MM.1S (cell line): ENCODE measurements around the gene AMELX.

Experiments used
- DNase-seq: peaks from one replicate; pipeline ENCODE4 v3.0.0-alpha.2; 2015
- H2AFZ ChIP-seq: fragments of 300-600 bp; sonication (generic); 2 replicates; pipeline ENCODE4 v1.6.0; 2016; ENCODE audit warnings: antibody characterized with exemption, low read length
- H3F3A ChIP-seq: fragments of 300-600 bp; sonication (generic); 2 replicates; pipeline ENCODE4 v1.6.1; 2016; ENCODE audit warnings: mild to moderate bottlenecking, antibody characterized with exemption, low read length, moderate library complexity, mixed read lengths; ENCODE audit not compliant: insufficient read depth
- H3K27ac ChIP-seq: fragments of 300-600 bp; sonication (generic); 2 replicates; pipeline ENCODE4 v1.5.1; 2016; ENCODE audit warnings: mild to moderate bottlenecking, low read length
- H3K27me3 ChIP-seq: fragments of 300-600 bp; sonication (generic); replicated peaks from 2 replicates; pipeline ENCODE4 v1.6.0; 2016; ENCODE audit warnings: low read length; ENCODE audit not compliant: insufficient read depth
- H3K36me3 ChIP-seq: fragments of 300-600 bp; sonication (generic); replicated peaks from 2 replicates; pipeline ENCODE4 v1.6.1; 2016; ENCODE audit warnings: mild to moderate bottlenecking, low read length, mixed read lengths; ENCODE audit not compliant: insufficient read depth
- H3K4me1 ChIP-seq: fragments of 300-600 bp; sonication (generic); 2 replicates; pipeline ENCODE4 v1.6.1; 2016; ENCODE audit warnings: low read length, mixed read lengths
- H3K4me2 ChIP-seq: fragments of 300-600 bp; sonication (generic); 2 replicates; pipeline ENCODE4 v1.6.0; 2016; ENCODE audit warnings: low read depth, low read length
- H3K4me3 ChIP-seq: fragments of 300-600 bp; sonication (generic); 2 replicates; pipeline ENCODE4 v1.5.1; 2016; ENCODE audit warnings: low read length, mixed read lengths
- H3K79me2 ChIP-seq: fragments of 300-600 bp; sonication (generic); 2 replicates; pipeline ENCODE4 v1.6.1; 2016; ENCODE audit warnings: mixed run types, low read length, mixed read lengths
- H3K9ac ChIP-seq: fragments of 300-600 bp; sonication (generic); 2 replicates; pipeline ENCODE4 v1.6.1; 2016; ENCODE audit warnings: low read length, mixed read lengths
- H3K9me2 ChIP-seq: fragments of 300-600 bp; sonication (generic); replicated peaks from 2 replicates; pipeline ENCODE4 v1.6.1; 2016; ENCODE audit warnings: mild to moderate bottlenecking, low read length, mixed read lengths; ENCODE audit not compliant: insufficient read depth
- H3K9me3 ChIP-seq: fragments of 300-600 bp; sonication (generic); replicated peaks from 2 replicates; pipeline ENCODE4 v1.6.1; 2016; ENCODE audit warnings: mild to moderate bottlenecking, low read length, mixed read lengths; ENCODE audit not compliant: insufficient read depth
- H4K20me1 ChIP-seq: fragments of 300-600 bp; sonication (generic); 2 replicates; pipeline ENCODE4 v1.6.1; 2016; ENCODE audit warnings: mild to moderate bottlenecking, low read length, moderate library complexity, mixed read lengths; ENCODE audit not compliant: insufficient read depth
- EZH2 ChIP-seq: fragments of 300-600 bp; sonication (generic); optimal IDR thresholded peaks from 2 replicates; pipeline ENCODE3; 2017; ENCODE audit warnings: low read depth, mild to moderate bottlenecking, antibody characterized with exemption, low read length, mixed read lengths
- EZH2phosphoT487 ChIP-seq: fragments of 300-600 bp; sonication (generic); IDR thresholded peaks from 2 replicates; pipeline ENCODE4 v1.6.1; 2018; ENCODE audit warnings: antibody characterized with exemption, low read length
- TF ChIP-seq, protein P1 (sequence below): fragments of 300-600 bp; sonication (generic); IDR thresholded peaks from 2 replicates; pipeline ENCODE4 v1.5.1; 2016; ENCODE audit warnings: antibody characterized with exemption, low read length, mixed read lengths

Gene AMELX

GRCh38 chrX:11347300-11347699 lies 54.1 kb downstream of the AMELX start:
- no peak for DNase-seq
- no peak overlapping the region for H2AFZ ChIP-seq
- no peaks in the 10 kb centered on the region for H4K20me1 ChIP-seq
- no peak overlapping the region for H3K9ac ChIP-seq
- TF ChIP-seq, protein P1, sequence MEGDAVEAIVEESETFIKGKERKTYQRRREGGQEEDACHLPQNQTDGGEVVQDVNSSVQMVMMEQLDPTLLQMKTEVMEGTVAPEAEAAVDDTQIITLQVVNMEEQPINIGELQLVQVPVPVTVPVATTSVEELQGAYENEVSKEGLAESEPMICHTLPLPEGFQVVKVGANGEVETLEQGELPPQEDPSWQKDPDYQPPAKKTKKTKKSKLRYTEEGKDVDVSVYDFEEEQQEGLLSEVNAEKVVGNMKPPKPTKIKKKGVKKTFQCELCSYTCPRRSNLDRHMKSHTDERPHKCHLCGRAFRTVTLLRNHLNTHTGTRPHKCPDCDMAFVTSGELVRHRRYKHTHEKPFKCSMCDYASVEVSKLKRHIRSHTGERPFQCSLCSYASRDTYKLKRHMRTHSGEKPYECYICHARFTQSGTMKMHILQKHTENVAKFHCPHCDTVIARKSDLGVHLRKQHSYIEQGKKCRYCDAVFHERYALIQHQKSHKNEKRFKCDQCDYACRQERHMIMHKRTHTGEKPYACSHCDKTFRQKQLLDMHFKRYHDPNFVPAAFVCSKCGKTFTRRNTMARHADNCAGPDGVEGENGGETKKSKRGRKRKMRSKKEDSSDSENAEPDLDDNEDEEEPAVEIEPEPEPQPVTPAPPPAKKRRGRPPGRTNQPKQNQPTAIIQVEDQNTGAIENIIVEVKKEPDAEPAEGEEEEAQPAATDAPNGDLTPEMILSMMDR = no peak
- no peak for TF ChIP-seq EZH2
- no peak for TF ChIP-seq EZH2phosphoT487
- no peaks in the 10 kb centered on the region for H3K9me3 ChIP-seq
- no peak overlapping the region for H3K27ac ChIP-seq
- H3F3A ChIP-seq = no peaks in the 10 kb centered on the region
- no peak overlapping the region for H3K4me3 ChIP-seq
- H3K9me2 ChIP-seq = no peaks in the 10 kb centered on the region
- no peak overlapping the region for H3K4me2 ChIP-seq
- no peaks in the 10 kb centered on the region for H3K27me3 ChIP-seq
- peaks cover 31% of the 10 kb centered on the region for H3K4me1 ChIP-seq
- no peaks in the 10 kb centered on the region for H3K36me3 ChIP-seq
- peaks cover 36% of the 10 kb centered on the region for H3K79me2 ChIP-seq

DNA sequence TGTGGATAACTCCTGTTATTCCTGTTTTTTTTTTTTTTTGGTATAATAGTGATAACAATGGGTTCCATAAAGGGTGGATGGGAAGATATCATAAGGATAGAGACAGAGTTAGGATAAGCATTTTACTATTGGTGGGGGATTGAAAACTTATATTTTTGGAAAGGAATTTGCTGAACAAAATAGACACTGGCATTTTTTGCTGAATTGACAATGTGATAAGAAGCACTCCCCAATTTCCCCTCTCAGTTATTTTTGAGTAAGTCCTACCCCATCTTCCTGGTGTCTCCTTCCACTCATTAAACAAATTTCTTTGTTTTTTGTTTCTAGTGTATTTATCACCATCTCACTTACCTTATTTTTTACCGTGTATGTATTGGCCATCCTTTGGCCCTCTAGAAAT lies 55.8 kb downstream of the AMELX start:
- TF ChIP-seq, protein P1 = no peak
- TF ChIP-seq EZH2 (no peak), EZH2phosphoT487 (no peak)
- H3K27ac ChIP-seq = no peak overlapping the region
- no peaks in the 10 kb centered on the region for H3K9me3 ChIP-seq
- H3K36me3 ChIP-seq = no peaks in the 10 kb centered on the region
- peaks cover 31% of the 10 kb centered on the region for H3K4me1 ChIP-seq
- no peak for DNase-seq
- no peaks in the 10 kb centered on the region for H4K20me1 ChIP-seq
- no peak overlapping the region for H3K4me3 ChIP-seq
- no peaks in the 10 kb centered on the region for H3K27me3 ChIP-seq
- peaks cover 38% of the 10 kb centered on the region for H3K79me2 ChIP-seq
- H3K9ac ChIP-seq = no peak overlapping the region
- no peaks in the 10 kb centered on the region for H3K9me2 ChIP-seq
- no peak overlapping the region for H3K4me2 ChIP-seq
- H2AFZ ChIP-seq = no peak overlapping the region
- no peaks in the 10 kb centered on the region for H3F3A ChIP-seq

DNA sequence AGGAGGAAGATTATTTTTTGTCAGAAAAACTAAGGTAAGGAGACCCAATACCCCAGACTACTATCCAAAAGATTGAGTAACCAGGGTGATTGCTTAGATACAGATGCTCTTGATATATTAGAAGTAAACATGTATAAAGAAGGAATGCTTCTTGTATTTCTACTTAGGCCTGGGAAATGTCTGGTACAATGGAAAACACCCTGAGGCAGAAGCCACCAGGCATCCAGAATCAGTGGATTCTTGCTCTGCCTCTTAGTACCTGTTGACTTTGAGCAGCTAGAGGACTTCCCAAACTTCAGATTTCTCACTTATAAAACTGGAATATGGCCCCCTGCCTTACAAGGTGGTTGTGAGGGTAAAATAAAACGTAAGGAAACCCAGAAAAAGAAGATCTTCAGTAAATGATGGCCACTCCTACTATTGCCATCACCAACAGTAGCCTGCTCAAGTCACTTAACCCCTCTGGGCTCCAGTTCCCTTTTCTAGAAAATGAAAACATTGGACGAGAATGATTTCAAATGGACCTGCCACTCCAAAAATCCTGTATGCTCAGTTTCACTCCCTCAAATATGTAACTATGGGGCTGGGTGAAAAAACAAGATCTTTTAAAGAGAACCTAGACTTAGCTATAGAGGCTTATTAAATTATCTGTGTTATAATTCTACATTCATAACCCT lies 56.6 kb downstream of the AMELX start:
- Histone ChIP-seq H3K27ac (no peak overlapping the region), H3K27me3 (no peaks in the 10 kb centered on the region), H3F3A (no peaks in the 10 kb centered on the region), H3K9me3 (no peaks in the 10 kb centered on the region), H3K9ac (no peak overlapping the region), H4K20me1 (no peaks in the 10 kb centered on the region), H3K36me3 (no peaks in the 10 kb centered on the region), H2AFZ (no peak overlapping the region), H3K79me2 (peaks cover 41% of the 10 kb centered on the region), H3K9me2 (no peaks in the 10 kb centered on the region), H3K4me1 (peaks cover 31% of the 10 kb centered on the region), H3K4me3 (no peak overlapping the region), H3K4me2 (no peak overlapping the region)
- TF ChIP-seq EZH2 (no peak), EZH2phosphoT487 (no peak)
- TF ChIP-seq, protein P1 = no peak
- no peak for DNase-seq
